Subcutaneous adipose tissue (tissue), 4 donors: ENCODE results near the gene CYP4F11. TPM values are rescaled to one million over a fixed set of nuclear protein-coding genes. Genes with fewer than 3 reads are reported as not detected.

Experiments
- CTCF ChIP-seq: fragments of 450-650 bp; IDR thresholded peaks from one replicate; pipeline ENCODE4 v1.5.1; 2016; ENCODE audit warnings: low read depth, mild to moderate bottlenecking, control low read depth, antibody characterized with exemption, moderate library complexity
- total RNA-seq, 4 donors: library from RNA; depleted of rRNA; stranded (reverse); fragments of >200 nt; gene quantifications; one replicate each; pipeline ENCODE4 v1.1.0, GENCODE V29; 2016

The CYP4F11 gene
- total RNA-seq, 4 donors from 2014 or later = 0.34 to 0.66 TPM; not detected in 2

DNA sequence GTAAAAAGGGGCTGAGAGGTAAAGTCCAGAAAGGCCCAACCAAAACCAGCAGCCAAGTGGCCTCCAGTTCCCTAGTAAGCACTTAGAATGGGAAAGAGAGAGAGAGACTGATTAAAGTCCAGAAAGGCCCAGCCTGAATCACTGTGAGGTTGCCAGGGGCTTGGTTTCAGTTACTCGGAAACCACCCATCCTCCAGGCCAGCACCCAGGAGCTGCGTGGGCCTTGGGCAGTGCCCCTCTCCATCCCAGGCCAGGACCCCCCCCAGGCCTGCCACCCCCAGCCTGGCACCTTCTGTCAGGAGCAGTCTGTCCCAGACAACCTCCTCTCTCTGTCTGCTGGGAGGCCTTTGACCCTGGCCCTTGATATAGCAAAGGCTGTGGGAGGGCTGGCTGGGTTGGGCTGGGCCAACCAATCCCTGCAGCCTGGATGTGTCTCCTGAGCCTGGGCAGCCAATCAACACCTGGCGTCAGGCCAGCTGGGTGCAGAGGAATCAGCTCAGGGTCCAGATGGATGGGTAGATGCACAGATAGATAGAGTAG, 36.5 kb downstream of the CYP4F11 start, which contains the start of gene CYP4F2:
CYP4F2 (minus strand) TSS at position 337 of the 539 bp plus-strand sequence. CDS start 463 bp downstream, outside the sequence.
- no peak for TF ChIP-seq CTCF

DNA sequence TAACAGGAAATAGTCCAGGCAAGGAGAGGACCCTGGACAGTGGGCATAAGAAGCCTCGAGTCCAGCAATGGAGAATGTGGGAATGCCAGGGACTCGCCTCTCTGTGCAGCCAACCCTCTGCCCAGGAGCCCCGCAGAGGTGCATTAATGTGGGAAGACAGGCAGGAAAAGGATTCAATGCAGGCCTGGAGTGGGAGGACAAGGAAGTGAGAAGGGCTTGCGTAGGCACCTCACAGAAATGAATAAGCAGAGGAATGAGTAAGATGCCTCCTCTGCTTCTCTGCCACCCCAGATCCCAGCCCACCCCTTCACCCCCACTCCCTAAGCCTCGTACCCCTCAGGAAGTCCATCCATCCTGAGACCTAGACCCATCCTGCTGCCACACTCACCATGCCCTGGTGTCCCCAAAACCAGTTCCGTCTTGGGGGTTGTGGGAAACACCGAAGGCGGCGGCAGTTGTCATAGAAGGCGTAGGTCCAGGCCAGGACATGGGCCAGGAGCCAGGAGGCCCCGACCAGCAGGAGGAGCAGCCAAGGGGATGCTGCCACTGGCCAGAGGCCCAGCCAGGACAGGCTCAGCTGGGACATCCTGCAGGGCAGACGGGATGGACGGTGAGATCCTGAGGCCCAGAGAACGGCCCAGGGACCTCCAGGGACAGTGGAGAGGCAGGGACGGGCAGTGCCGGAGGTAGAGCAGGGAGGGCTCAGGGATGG, 37.1 kb downstream of the CYP4F11 start:
- no peak for TF ChIP-seq CTCF

- TF ChIP-seq CTCF = no peak
These were observed 38.4 kb downstream of the CYP4F11 start for GRCh38 chr19:15895876-15896430.

GRCh38 chr19:15894359-15894758, 40.0 kb downstream of the CYP4F11 start:
- no peak for TF ChIP-seq CTCF

GRCh38 chr19:15893477-15893876, 40.9 kb downstream of the CYP4F11 start:
- no peak for TF ChIP-seq CTCF

DNA sequence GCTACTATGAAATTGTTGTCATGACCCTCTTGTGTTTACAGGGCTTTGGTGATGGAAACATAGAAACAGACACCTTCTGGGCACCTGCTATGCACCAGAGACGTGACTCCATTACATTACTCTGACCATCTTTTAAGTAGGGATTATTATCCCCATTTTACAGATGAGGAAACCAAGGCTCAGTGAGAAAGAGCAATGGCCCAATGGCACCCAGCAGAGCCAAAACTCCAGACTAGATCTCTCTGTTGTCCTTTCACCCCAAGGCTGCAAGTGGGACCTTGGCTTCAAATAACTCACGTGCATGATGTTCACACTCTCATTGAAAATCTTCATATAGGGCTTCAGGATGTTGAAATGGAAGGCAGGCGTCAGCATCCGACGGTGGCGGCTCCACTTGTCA, 42.3 kb downstream of the CYP4F11 start:
- no peak for TF ChIP-seq CTCF

- no peak for TF ChIP-seq CTCF
These were observed 42.9 kb downstream of the CYP4F11 start for GRCh38 chr19:15891434-15891833.
